ENCODE results near the gene CNPPD1. TPM values are rescaled to one million over a fixed set of nuclear protein-coding genes. Genes with fewer than 3 reads are reported as not detected.

CNPPD1 gene
- total RNA-seq, 1 experiment from 2014 or later = 33.9 TPM

DNA sequence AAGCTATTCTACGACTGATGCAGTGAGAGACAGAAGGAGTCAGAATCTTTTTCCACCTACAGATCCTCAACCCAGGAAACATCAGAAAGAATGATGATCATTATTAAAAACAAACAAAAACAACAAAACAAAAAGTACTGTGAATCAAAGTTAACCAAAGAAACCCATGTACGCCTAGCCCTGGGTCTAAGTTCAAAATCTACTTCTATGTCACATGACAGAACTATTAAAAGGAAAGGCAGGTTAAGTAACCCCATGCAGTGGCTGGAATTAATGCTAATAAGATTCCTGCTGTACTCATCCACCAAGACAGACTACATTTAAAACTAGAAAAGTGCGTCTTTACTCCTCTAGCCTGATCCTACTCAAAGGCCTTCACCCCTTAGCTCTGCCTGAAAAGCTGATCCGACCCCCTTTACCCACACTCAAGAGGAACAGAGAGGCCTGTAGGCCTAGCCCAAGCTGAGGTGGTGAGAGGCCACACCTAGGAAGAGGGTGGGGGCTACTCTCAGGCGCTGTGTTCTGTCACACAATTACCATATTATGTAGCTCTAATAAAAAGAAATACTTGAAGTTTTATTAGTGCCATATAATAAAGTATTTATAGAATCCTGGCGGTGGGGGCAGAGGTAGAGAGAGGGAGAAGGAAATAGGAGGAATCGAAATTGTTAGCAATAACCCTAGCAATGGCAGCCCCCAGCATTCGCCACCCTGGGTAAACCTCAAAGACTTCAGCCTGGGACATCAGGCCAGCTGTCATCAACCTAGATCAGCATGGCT, 53.2 kb downstream of the CNPPD1 start:
- intact Hi-C loops (cut with micrococcal nuclease) = loop anchor here (2.0 kb wide), 2 partner anchors 19 to 65 kb away; no protein-coding TSS in a partner anchor
- H3K36me3 Mint-ChIP-seq (ENCODE audit: insufficient read depth, unreplicated experiment) = no peaks in the 10 kb centered on the region
- peak overlapping the region; percentile 93 for H3K27ac Mint-ChIP-seq (ENCODE audit: low read depth, unreplicated experiment)
- no peak for DNase-seq (ENCODE audit: unreplicated experiment)
- H3K4me3 Mint-ChIP-seq (ENCODE audit: unreplicated experiment) = no peak overlapping the region
- POLR2A ChIA-PET = no interaction called here
- no peaks in the 10 kb centered on the region for H3K27me3 Mint-ChIP-seq (ENCODE audit: insufficient read depth, unreplicated experiment)
- no peak for TF ChIP-seq CTCF (IDR thresholded peaks at IDR 0.05; ENCODE audit: unreplicated experiment)
- CTCF ChIA-PET = interaction anchor here (0.7 to 9.6 kb wide), 9 partner anchors 20 to 233 kb away, joined by 3 to 112 read pairs (median 4); partner anchors contain the start of gene CFAP65
- no TSS peak for BruUV-seq (replicated peaks)
- H3K4me1 Mint-ChIP-seq (ENCODE audit: insufficient read depth, unreplicated experiment) = peaks cover 43% of the 10 kb centered on the region
- no peaks in the 10 kb centered on the region for H3K9me3 Mint-ChIP-seq (ENCODE audit: unreplicated experiment)

DNA sequence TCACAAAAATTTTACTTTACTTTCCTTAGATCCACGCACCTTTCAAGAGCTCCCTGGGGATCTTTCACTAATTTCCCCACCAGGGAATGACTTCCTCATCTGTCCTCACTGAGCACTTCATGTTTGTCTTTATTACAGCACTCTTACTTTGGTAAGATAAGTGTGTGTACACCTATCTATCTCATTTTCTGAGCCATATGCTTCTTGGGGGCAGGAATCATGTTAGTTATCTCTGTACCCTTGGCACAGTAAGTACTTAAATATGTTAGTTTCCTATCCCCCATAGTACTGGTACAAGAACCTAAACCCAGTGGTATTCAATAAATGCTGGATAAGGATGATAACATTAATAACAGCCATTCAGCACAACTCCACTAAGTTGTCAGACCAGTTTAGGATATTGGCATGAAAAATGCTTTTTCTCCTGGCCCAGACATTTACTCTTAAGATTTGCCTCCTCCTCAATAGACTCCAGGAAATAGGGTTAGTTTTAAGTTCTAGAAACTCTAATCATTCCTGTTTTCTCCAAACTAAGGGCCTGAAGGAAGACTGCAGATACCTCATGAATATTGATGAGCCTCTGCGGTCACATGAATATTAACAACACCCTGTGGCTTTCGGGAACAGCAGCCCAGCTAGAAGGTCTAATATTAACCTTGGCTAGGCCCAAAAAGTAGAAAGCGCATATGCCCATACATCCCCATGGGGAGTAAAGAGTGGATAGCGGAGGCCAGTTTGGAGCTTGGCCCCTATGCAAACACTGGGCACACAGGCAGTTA, 54.3 kb downstream of the CNPPD1 start:
- CTCF ChIA-PET = interaction anchor here (0.5 to 9.6 kb wide), 22 partner anchors 8 to 565 kb away, joined by 3 to 112 read pairs (median 4); no protein-coding TSS in a partner anchor
- intact Hi-C loops (cut with micrococcal nuclease) = no loop called here

More for the DNA sequence above, 54.3 kb downstream of the CNPPD1 start:
- H3K4me3 Mint-ChIP-seq (ENCODE audit: unreplicated experiment) = no peak overlapping the region
- no peaks in the 10 kb centered on the region for H3K36me3 Mint-ChIP-seq (ENCODE audit: insufficient read depth, unreplicated experiment)
- peaks cover 40% of the 10 kb centered on the region for H3K4me1 Mint-ChIP-seq (ENCODE audit: insufficient read depth, unreplicated experiment)
- no peak for DNase-seq (ENCODE audit: unreplicated experiment)
- no peak overlapping the region for H3K27ac Mint-ChIP-seq (ENCODE audit: low read depth, unreplicated experiment)
- TF ChIP-seq CTCF (IDR thresholded peaks at IDR 0.05; ENCODE audit: unreplicated experiment) = no peak
- no peaks in the 10 kb centered on the region for H3K9me3 Mint-ChIP-seq (ENCODE audit: unreplicated experiment)
- BruUV-seq (replicated peaks) = no TSS peak
- no peaks in the 10 kb centered on the region for H3K27me3 Mint-ChIP-seq (ENCODE audit: insufficient read depth, unreplicated experiment)
- POLR2A ChIA-PET = no interaction called here

Other genes starting within 250 kb of the CNPPD1 start
- gene CDK5R2, start 217.3 kb downstream of the CNPPD1 start, total RNA-seq (2022) = not detected in 2 replicates
- gene FEV, start 191.7 kb downstream of the CNPPD1 start, total RNA-seq (2022) = not detected in 2 replicates
- not detected in 2 replicates for gene CRYBA2, start 183.5 kb downstream of the CNPPD1 start, total RNA-seq (2022)
- not detected in 2 replicates for gene CFAP65, start 135.4 kb downstream of the CNPPD1 start, total RNA-seq (2022)
- gene IHH, start 116.0 kb downstream of the CNPPD1 start, total RNA-seq (2022) = not detected in 2 replicates
- 7.5 and 11.5 TPM in 2 replicates for gene NHEJ1, start 16.1 kb downstream of the CNPPD1 start, total RNA-seq (2022)
- 1.7 and 2.6 TPM in 2 replicates for gene SLC23A3, start 6.9 kb downstream of the CNPPD1 start, total RNA-seq (2022)
- gene RETREG2, start 1.4 kb upstream of the CNPPD1 start, total RNA-seq (2022) = 49.3 and 64.5 TPM in 2 replicates
- 61.0 and 73.1 TPM in 2 replicates for gene ZFAND2B, start 29.9 kb upstream of the CNPPD1 start, total RNA-seq (2022)
- 13.8 and 18.8 TPM in 2 replicates for gene ABCB6, start 42.0 kb upstream of the CNPPD1 start, total RNA-seq (2022)
- 52.1 and 60.8 TPM in 2 replicates for gene ATG9A, start 52.7 kb upstream of the CNPPD1 start, total RNA-seq (2022)
- gene ANKZF1, start 52.9 kb upstream of the CNPPD1 start, total RNA-seq (2022) = 45.5 and 45.6 TPM in 2 replicates
- 4.9 and 7.5 TPM in 2 replicates for gene GLB1L, start 68.5 kb upstream of the CNPPD1 start, total RNA-seq (2022)
- gene STK16, start 68.6 kb upstream of the CNPPD1 start, total RNA-seq (2022) = 33.4 and 42.7 TPM in 2 replicates
- not detected in 2 replicates for gene TUBA4B, start 76.3 kb upstream of the CNPPD1 start, total RNA-seq (2022)
- 37.2 and 80.5 TPM in 2 replicates for gene TUBA4A, start 77.0 kb upstream of the CNPPD1 start, total RNA-seq (2022)
- gene DNAJB2, start 102.4 kb upstream of the CNPPD1 start, total RNA-seq (2022) = 58.2 and 59.8 TPM in 2 replicates
- gene PTPRN, start 132.5 kb upstream of the CNPPD1 start, total RNA-seq (2022) = not detected in 2 replicates
- gene RESP18, start 155.8 kb upstream of the CNPPD1 start, total RNA-seq (2022) = not detected in 2 replicates
- gene DNPEP, start 211.0 kb upstream of the CNPPD1 start, total RNA-seq (2022) = 81.3 and 81.5 TPM in 2 replicates
- not detected in 2 replicates for gene DES, start 241.5 kb upstream of the CNPPD1 start, total RNA-seq (2022)

Data from MCF 10A (cell line).